Epidermal melanocyte (primary cell): ENCODE results near the gene RNF217.
A peak's percentile ranks its signal among the peaks of the same experiment; 100 is the strongest.
"Not testable (repeated sequence)": the region's sequence is repeated elsewhere in the genome, so short reads cannot be mapped to it uniquely, and the experiment has no call there.

Experiments used
- DNase-seq: peaks from one replicate; pipeline ENCODE4 v3.0.0; 2011; ENCODE audit warnings: low spot score; ENCODE audit not compliant: insufficient read length

The RNF217 gene

GRCh38 chr6:125014661-125014957 lies 52.4 kb downstream of the RNF217 start:
- DNase-seq = no peak

- no peak for DNase-seq
Measured at GRCh38 chr6:125015152-125015551, 52.9 kb downstream of the RNF217 start.

- no peak for DNase-seq
Measured at GRCh38 chr6:125018136-125018535, 55.9 kb downstream of the RNF217 start.

GRCh38 chr6:125019281-125019680 lies 57.0 kb downstream of the RNF217 start:
- DNase-seq = no peak

- DNase-seq = no peak
Measured at GRCh38 chr6:125019918-125020317, 57.7 kb downstream of the RNF217 start.

GRCh38 chr6:125020385-125020784 lies 58.1 kb downstream of the RNF217 start:
- DNase-seq = peak; percentile 31

- DNase-seq = no peak
Measured at GRCh38 chr6:125022391-125022989, 60.3 kb downstream of the RNF217 start.

GRCh38 chr6:125025164-125025854 lies 63.1 kb downstream of the RNF217 start:
- DNase-seq = no peak

GRCh38 chr6:125027287-125027686 lies 65.0 kb downstream of the RNF217 start:
- DNase-seq = no peak

GRCh38 chr6:125030969-125031368 lies 68.7 kb downstream of the RNF217 start:
- no peak for DNase-seq

GRCh38 chr6:125031385-125031784 lies 69.1 kb downstream of the RNF217 start:
- no peak for DNase-seq

- not testable (repeated sequence) for DNase-seq
Measured at GRCh38 chr6:125034929-125035328, 72.7 kb downstream of the RNF217 start.

- DNase-seq = not testable (repeated sequence)
Measured at GRCh38 chr6:125036486-125036885, 74.2 kb downstream of the RNF217 start.

- DNase-seq = no peak
Measured at GRCh38 chr6:125037827-125038226, 75.6 kb downstream of the RNF217 start.

- DNase-seq = no peak
Measured at GRCh38 chr6:125038925-125039324, 76.7 kb downstream of the RNF217 start.

GRCh38 chr6:125041740-125042459 lies 79.7 kb downstream of the RNF217 start:
- no peak for DNase-seq

GRCh38 chr6:125044066-125044465 lies 81.8 kb downstream of the RNF217 start:
- DNase-seq = no peak

GRCh38 chr6:125044667-125045066 lies 82.4 kb downstream of the RNF217 start:
- DNase-seq = no peak

GRCh38 chr6:125046107-125046925 lies 84.1 kb downstream of the RNF217 start:
- no peak for DNase-seq

- no peak for DNase-seq
Measured at GRCh38 chr6:125048274-125048673, 86.0 kb downstream of the RNF217 start.

- no peak for DNase-seq
Measured at GRCh38 chr6:125050663-125051318, 88.6 kb downstream of the RNF217 start.
